ENCODE data around the gene DPM2.

DPM2 gene

DNA sequence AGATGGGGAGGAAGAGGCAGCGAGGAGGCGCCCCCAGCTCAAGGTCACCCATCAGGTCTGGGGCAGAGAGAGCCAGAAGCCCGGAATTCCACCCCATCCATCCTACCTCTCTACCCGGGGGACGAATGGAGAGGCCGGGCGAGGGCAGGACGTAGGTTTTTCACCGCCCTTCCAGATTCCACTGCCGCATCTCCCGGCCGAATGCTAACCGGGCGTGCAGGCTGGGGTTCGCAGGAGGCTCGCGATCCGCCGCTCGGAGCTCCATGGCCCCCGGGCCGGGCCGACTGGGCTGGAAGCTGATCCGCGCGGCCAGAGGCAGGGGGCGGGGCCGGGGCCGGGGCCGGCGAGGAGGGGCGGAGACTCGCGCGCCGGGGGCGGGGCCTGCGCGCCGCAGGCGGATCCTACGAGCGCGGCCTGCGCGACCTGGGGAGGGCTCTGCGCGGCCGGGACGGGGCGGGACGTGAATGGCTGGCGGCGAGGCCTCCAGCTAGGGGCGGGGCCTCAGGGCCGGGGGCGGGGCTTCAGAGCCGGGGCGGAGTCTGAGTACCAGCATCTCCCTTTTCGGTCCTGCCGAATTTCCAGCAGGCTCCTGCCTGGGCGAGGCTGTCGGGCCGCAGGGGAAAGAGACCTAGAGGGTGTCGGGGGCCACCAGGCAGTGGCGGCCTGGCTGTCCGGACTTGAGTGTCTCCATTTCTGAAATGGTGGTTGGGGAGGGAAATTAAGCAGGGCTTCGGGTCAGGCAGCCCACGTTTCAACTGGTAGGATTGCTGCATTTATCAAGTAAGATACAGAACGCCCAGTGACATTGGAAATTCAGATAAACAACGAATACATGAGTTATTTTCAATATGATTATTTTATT is 20.7 kb downstream of the DPM2 start, which contains the start of gene ST6GALNAC4:
ST6GALNAC4 (minus strand) TSS at position 322 of the 862 bp plus-strand sequence. CDS start 622 bp downstream, outside the sequence.
- DNase-seq, result peak; percentile 95

DNA sequence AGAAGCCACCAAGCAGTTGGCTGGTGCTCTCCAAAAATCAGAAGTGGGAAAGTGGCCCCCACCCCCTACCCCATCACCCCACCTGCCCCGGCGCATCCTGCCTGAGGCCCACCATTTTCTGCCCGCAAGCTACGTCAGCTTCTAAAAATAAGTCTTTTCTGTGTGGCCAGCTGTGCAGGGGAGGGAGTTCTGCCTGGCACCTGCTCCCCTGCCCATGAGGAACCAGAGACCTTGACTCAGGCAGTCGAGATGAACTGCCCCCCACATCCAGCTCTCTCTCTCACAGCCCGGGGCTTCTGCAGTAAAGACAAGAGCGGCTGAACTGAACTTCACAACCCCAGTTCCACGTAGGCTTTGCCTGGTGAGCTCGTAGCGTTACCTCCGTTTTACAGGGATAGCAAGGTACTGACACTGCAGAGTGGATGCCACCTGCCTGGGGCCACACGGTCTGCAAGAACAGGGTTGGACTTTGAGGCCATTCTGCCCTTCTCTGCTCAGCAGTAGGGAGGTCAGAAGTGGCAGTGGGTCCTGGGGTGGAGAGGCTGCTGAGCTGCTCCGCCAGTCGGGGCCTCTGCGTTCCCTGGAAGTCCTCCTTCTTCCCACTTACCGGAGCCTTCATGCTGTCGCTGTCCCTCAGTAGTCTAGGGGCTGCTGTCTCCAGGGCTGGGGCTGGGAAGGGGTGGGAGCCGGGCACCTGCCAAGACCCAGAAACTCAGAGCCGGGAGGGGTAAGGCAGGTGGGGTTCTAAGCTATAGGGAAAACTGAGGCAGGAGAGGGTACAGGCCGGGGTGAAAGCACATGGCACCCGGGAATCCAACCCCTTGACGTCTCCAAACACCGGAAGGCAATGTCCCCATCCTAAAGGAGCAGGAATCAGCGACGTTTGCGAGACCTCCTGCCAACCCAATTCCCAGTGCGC is 21.6 kb downstream of the DPM2 start:
- no peak for DNase-seq

DNA sequence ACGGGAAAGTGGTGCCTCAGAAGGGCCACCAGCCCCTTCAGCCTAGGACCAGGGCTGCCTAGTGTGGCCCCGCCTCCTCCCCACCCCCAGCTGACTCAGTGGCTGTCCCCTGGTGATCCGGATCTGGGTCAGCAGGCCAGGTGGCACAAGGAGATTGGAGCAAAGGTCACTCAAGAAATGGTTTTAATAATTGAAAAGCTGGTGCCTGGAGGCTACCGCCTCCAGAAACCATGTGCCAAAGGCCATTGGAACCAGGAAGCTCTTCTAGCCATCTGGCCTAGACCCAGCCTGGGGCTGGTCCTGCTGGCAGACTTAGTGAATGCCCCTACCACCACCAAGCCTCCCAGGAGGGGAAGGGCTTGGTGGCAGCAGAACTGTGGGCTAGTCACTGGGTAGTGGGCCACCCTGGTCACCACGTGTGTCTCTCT is 22.3 kb downstream of the DPM2 start:
- DNase-seq, result no peak

GRCh38 chr9:127913682-127914081 is 24.0 kb downstream of the DPM2 start:
- DNase-seq, result no peak

DNA sequence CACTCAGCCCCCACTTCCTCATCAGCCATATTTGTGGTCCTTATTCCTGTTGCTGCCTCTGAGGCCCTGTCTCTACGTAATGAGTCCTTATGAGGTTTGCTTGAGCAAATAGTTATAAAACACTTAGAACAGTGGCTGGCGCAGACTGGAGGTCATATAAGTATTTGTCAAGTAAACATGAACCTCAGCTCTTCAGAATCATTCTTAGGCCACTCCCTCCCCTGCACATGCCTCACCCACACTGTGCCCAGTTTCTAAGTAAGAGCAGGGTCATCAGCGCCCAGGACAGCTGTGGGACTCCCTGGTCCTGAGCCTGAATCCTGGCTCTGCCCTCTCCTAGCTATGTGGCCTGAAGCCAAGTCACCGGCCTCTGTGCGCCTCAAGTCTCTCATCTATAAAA is 24.8 kb downstream of the DPM2 start:
- no peak for DNase-seq

- DNase-seq, result no peak
These were observed 25.4 kb downstream of the DPM2 start for GRCh38 chr9:127912296-127912695.

DNA sequence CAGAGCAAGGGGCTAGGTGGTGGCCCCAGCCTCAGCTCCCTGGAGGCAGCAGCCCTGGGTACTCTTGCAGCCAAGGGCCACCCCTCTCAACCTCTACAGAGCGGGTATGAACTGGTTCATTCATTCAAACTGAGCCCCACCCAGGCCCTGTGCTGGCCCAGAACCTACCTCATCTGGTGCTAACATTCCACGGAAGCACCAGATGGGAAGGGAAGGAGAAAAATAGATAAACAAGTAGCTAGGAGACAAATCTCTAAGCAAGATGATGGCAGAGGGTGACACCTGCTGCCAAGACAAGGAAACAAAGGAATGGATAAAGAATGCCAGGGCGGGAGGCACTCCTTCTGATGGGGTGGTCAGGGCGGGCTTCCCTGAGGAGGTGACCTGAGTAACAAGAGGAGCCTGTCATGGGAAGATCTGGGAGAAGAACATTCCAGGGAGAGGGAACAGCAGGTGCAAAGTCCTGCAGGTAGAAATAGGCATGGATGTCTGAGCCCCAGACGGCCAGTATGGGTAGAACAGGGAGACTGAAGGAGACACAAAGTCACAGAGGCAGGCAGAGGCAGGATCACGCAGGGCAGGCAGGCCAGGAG is 26.9 kb downstream of the DPM2 start:
- no peak for DNase-seq

DNA sequence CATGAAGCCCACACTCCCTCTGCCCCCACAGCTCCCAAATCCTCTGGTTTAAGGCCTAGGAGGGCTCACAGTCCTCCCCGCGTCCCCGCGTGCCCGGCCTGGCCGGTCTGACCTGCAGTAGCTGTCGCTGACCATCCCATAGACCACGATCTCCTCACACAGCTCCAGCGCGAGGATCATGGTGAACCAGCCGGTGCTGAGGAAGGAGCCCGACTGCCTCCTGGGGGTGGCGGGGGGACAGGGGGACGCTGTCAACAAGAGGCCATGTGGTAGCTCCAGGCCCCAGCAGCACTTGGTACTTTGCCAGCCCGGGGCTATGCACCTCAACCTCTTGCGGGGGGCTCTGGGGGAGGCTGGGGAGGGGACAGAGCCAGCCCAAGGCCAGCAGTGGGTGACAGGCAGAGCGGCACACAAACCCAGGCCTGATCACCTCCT is 27.8 kb downstream of the DPM2 start:
- DNase-seq, result no peak

GRCh38 chr9:127908660-127908926 is 29.1 kb downstream of the DPM2 start:
- no peak for DNase-seq

- no peak for DNase-seq
These were observed 29.6 kb downstream of the DPM2 start for GRCh38 chr9:127907867-127908659.

DNA sequence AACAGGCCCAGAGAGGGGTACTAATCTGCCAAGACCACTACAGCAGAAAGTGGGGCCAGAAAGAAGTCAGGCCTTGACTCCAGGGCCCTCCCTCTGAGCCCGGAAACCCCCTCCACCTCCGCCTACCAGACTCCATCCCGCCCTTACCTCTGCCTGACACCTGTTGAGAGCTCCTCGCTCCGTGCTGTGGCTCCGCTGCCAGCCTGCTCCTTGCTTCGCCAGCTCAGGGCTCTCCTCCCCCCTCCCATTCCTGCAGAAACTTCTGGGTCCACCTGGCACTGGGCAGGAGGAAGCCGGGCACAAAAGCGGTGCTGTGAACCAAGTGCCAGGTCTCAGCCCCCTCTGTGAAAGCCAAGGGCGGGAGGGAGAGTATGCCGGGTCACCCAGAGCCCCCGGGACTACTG is 31.9 kb downstream of the DPM2 start:
- DNase-seq, result peak; percentile 64

DNA sequence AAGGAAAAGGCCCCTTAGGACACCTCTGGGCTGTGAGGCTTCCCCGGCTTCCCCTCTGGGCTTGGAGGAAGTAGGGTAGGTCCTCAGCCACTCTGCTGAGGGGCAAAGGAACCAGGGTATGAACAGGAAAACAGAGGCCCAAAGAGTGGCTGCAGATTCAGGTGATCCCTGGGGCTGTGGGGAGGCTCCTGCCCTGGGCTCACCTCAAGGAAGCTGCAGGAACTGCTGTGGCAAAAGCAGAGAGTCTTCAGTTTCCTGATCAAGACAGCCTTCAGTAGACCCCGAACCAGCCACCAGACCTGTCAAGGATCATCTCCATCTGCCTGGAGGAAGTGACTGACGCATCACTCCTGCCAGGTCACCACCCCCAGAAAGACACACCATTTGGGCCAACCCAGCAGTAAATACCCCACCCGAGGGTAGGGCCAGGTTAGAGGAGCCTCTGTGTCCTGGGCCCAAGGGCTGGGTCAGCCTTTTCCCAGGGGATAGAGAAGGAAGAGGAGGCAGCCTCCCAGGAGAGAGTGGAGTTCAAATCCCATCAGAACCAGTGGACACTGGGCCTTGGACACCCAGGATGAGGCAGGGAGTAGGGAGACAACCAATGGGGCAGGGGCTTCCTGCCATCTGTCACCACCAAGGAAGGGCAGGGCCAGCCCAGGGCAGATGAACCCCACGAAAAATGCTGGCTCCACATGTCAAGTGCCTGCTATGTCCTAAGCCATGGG is 32.5 kb downstream of the DPM2 start:
- peak; percentile 46 for DNase-seq

GRCh38 chr9:127904561-127905003 is 33.1 kb downstream of the DPM2 start:
- DNase-seq, result no peak

DNA sequence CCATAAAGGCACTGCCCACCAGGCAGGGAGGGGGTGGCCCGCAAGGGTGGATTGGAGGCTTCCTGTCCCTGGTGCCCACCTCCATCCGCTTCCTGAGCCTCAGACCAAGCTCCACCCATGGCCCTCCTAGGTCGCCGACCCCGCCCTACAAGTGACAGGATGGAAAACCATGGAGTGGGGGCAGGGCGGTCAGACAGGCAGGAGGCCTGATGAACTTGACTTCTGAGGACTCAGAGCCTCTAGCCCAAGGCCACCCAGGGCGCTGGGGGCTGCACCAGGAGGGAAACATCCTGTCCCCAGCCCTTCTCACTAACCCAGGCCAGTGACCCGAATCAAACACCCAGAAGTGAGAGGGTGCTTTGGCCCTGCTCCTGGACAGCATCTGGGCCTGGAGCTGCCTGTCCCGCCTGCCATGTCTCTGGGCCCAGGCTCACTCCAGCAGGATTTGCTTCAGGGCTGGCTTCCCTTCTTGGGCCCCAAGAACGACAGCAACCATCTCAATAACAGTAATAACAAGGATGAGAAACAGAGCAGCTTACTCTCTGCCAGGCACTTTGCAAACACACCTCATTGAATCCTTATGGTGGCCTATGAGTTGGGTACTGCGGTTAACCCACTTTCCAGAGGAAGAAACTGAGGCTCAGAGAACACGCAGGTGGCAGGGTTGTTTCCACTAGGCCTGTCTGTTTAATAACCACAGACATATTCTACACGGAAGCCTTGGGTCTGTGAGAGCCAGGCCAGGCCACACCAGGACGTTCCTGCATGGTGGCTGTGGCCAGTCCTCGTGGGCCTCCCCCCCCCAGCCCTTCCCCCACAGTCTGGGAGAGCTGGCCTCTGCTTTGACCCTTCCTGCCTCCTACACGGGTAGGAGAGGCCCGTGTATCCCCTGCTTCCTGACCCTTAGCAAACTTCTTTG is 33.8 kb downstream of the DPM2 start:
- DNase-seq, result peak; percentile 68

- peak; percentile 80 for DNase-seq
These were observed 38.3 kb downstream of the DPM2 start, which contains the start of gene ST6GALNAC6 for GRCh38 chr9:127899128-127899943. TSS of gene ST6GALNAC6 (minus strand) at chr9:127899603. CDS start at chr9:127897981, 1,622 bp downstream.

- DNase-seq, result peak; percentile 22
These were observed 39.1 kb downstream of the DPM2 start for GRCh38 chr9:127898433-127899127.

- DNase-seq, result peak; percentile 42
These were observed 40.4 kb downstream of the DPM2 start for GRCh38 chr9:127897193-127897692.

DNA sequence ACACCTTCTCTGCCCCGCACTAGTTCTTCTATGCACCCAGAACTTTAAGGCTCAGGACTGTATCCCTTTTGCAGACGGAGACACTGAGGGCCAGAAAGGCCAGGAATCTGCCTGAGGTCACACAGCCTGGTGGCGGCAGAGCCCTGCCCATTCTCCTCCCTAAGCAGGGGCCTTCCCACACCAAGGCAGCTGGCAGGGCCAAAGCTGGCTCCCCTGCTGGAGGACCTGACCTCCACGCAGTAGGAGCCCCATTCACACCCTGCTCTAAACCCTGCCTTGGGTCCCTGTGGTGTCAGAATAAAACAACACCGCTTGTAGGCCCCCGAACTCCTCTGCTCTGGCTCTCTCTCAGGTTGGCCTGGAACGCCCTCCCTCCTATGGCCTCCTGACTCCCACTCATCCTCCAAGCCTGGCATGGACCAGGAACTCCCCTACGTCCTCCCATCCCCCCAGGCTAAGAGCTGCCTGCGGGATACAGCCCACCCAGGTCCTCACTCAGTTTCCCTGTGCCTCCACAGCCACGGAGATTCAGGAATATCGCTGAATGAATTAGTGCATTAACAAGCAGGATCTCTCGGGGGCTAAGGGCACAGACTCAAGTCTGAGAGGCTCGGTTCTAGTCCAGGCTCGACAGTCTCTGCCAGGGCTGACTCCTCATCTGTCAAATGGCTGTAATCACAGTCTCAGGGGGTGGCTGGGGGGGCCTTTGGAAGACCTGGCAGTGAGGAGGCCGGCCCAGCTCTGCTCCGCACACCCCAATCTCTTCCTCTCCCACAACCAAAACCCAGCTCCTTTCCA is 41.1 kb downstream of the DPM2 start:
- no peak for DNase-seq
